ENCODE measurements around the gene NXPH4.

Gene NXPH4

GRCh38 chr12:57195611-57196371 is 20.8 kb upstream of the NXPH4 start:
- Histone ChIP-seq H3K14ac (ENCODE audit: low read length) (no peak overlapping the region), H3K27me3 (ENCODE audit: insufficient read depth, low read length) (no peaks in the 10 kb centered on the region), H3K23ac (ENCODE audit: low read length) (no peak overlapping the region), H4K91ac (ENCODE audit: low read depth, low read length) (no peak overlapping the region), H3K27ac (ENCODE audit: low read depth, low read length) (no peak overlapping the region), H3K4ac (ENCODE audit: low read depth, low read length) (no peak overlapping the region), H2AFZ (ENCODE audit: insufficient read depth, low read length, poor library complexity) (no peak overlapping the region), H2BK5ac (ENCODE audit: low read depth, low read length, poor library complexity) (no peak overlapping the region), H3K4me3 (ENCODE audit: low read depth, low read length) (no peak overlapping the region), H4K8ac (ENCODE audit: low read depth, low read length) (no peak overlapping the region), H2AK5ac (ENCODE audit: low read length) (no peak overlapping the region), H2BK12ac (ENCODE audit: low read length) (no peak overlapping the region), H3K79me1 (ENCODE audit: low read length) (no peaks in the 10 kb centered on the region), H3K9ac (ENCODE audit: low read length) (no peak overlapping the region), H3K18ac (ENCODE audit: low read length) (no peak overlapping the region), H3K9me3 (ENCODE audit: insufficient read depth, low read depth, low read length) (peaks cover 12% of the 10 kb centered on the region), H3K4me1 (ENCODE audit: control insufficient read depth in 1 of 2, insufficient read depth in 2 of 2, low read length in 2 of 2) (no peaks in the 10 kb centered on the region), H4K12ac (ENCODE audit: low read depth, low read length) (no peak overlapping the region), H2BK120ac (ENCODE audit: insufficient read depth, low read length, poor library complexity) (no peak overlapping the region), H3K79me2 (ENCODE audit: control insufficient read depth, insufficient read depth, low read length, poor library complexity) (no peaks in the 10 kb centered on the region), H3K36me3 (ENCODE audit: control insufficient read depth in 1 of 2, insufficient read depth in 2 of 2, low read length in 2 of 2) (peaks cover 99% of the 10 kb centered on the region in 2 experiments), H3K4me2 (ENCODE audit: low read length) (no peak overlapping the region)
- WGBS (ENCODE audit: extremely low coverage, insufficient coverage, insufficient read length), result no CpG with 5 or more reads among the region's 34 CpGs
- DNase-seq, result no peak

GRCh38 chr12:57196439-57196838 is 20.2 kb upstream of the NXPH4 start:
- Histone ChIP-seq H3K4me1 (ENCODE audit: control insufficient read depth in 1 of 2, insufficient read depth in 2 of 2, low read length in 2 of 2) (no peaks in the 10 kb centered on the region), H3K79me1 (ENCODE audit: low read length) (no peaks in the 10 kb centered on the region), H3K4me2 (ENCODE audit: low read length) (no peak overlapping the region), H2BK120ac (ENCODE audit: insufficient read depth, low read length, poor library complexity) (no peak overlapping the region), H3K4ac (ENCODE audit: low read depth, low read length) (no peak overlapping the region), H2AFZ (ENCODE audit: insufficient read depth, low read length, poor library complexity) (no peak overlapping the region), H4K8ac (ENCODE audit: low read depth, low read length) (no peak overlapping the region), H2BK5ac (ENCODE audit: low read depth, low read length, poor library complexity) (no peak overlapping the region), H4K12ac (ENCODE audit: low read depth, low read length) (no peak overlapping the region), H2AK5ac (ENCODE audit: low read length) (no peak overlapping the region), H3K36me3 (ENCODE audit: control insufficient read depth in 1 of 2, insufficient read depth in 2 of 2, low read length in 2 of 2) (peaks cover 98 to 99% of the 10 kb centered on the region in 2 experiments), H3K79me2 (ENCODE audit: control insufficient read depth, insufficient read depth, low read length, poor library complexity) (no peaks in the 10 kb centered on the region), H2BK12ac (ENCODE audit: low read length) (no peak overlapping the region), H4K91ac (ENCODE audit: low read depth, low read length) (no peak overlapping the region), H3K27me3 (ENCODE audit: insufficient read depth, low read length) (no peaks in the 10 kb centered on the region), H3K14ac (ENCODE audit: low read length) (no peak overlapping the region), H3K4me3 (ENCODE audit: low read depth, low read length) (no peak overlapping the region), H3K27ac (ENCODE audit: low read depth, low read length) (no peak overlapping the region), H3K18ac (ENCODE audit: low read length) (no peak overlapping the region), H3K9ac (ENCODE audit: low read length) (no peak overlapping the region), H3K9me3 (ENCODE audit: insufficient read depth, low read depth, low read length) (peaks cover 8% of the 10 kb centered on the region), H3K23ac (ENCODE audit: low read length) (no peak overlapping the region)
- no CpG with 5 or more reads among the region's 4 CpGs for WGBS (ENCODE audit: extremely low coverage, insufficient coverage, insufficient read length)
- no peak for DNase-seq

GRCh38 chr12:57196956-57197355 is 19.6 kb upstream of the NXPH4 start:
- H2AK5ac ChIP-seq (ENCODE audit: low read length), result no peak overlapping the region
- no peak overlapping the region for H4K91ac ChIP-seq (ENCODE audit: low read depth, low read length)
- H3K18ac ChIP-seq (ENCODE audit: low read length), result no peak overlapping the region
- H3K79me1 ChIP-seq (ENCODE audit: low read length), result no peaks in the 10 kb centered on the region
- H2BK120ac ChIP-seq (ENCODE audit: insufficient read depth, low read length, poor library complexity), result no peak overlapping the region
- no peak overlapping the region for H3K9ac ChIP-seq (ENCODE audit: low read length)
- no peak overlapping the region for H3K4me3 ChIP-seq (ENCODE audit: low read depth, low read length)
- no peak overlapping the region for H4K8ac ChIP-seq (ENCODE audit: low read depth, low read length)
- no peak overlapping the region for H2BK12ac ChIP-seq (ENCODE audit: low read length)
- H3K36me3 ChIP-seq (ENCODE audit: control insufficient read depth in 1 of 2, insufficient read depth in 2 of 2, low read length in 2 of 2), result peaks cover 98 to 99% of the 10 kb centered on the region in 2 experiments
- H3K4me1 ChIP-seq (ENCODE audit: control insufficient read depth in 1 of 2, insufficient read depth in 2 of 2, low read length in 2 of 2), result no peaks in the 10 kb centered on the region
- no peaks in the 10 kb centered on the region for H3K79me2 ChIP-seq (ENCODE audit: control insufficient read depth, insufficient read depth, low read length, poor library complexity)
- H2BK5ac ChIP-seq (ENCODE audit: low read depth, low read length, poor library complexity), result no peak overlapping the region
- H3K27me3 ChIP-seq (ENCODE audit: insufficient read depth, low read length), result no peaks in the 10 kb centered on the region
- H3K23ac ChIP-seq (ENCODE audit: low read length), result no peak overlapping the region
- peaks cover 4% of the 10 kb centered on the region for H3K9me3 ChIP-seq (ENCODE audit: insufficient read depth, low read depth, low read length)
- no CpG with 5 or more reads among the region's 22 CpGs for WGBS (ENCODE audit: extremely low coverage, insufficient coverage, insufficient read length)
- no peak overlapping the region for H3K27ac ChIP-seq (ENCODE audit: low read depth, low read length)
- no peak overlapping the region for H3K4ac ChIP-seq (ENCODE audit: low read depth, low read length)
- H3K4me2 ChIP-seq (ENCODE audit: low read length), result no peak overlapping the region
- H2AFZ ChIP-seq (ENCODE audit: insufficient read depth, low read length, poor library complexity), result no peak overlapping the region
- no peak for DNase-seq
- no peak overlapping the region for H4K12ac ChIP-seq (ENCODE audit: low read depth, low read length)
- H3K14ac ChIP-seq (ENCODE audit: low read length), result no peak overlapping the region

GRCh38 chr12:57198329-57198728 is 18.3 kb upstream of the NXPH4 start:
- Histone ChIP-seq H2AFZ (ENCODE audit: insufficient read depth, low read length, poor library complexity) (no peak overlapping the region), H3K4me3 (ENCODE audit: low read depth, low read length) (no peak overlapping the region), H3K4ac (ENCODE audit: low read depth, low read length) (no peak overlapping the region), H2BK120ac (ENCODE audit: insufficient read depth, low read length, poor library complexity) (no peak overlapping the region), H3K36me3 (ENCODE audit: control insufficient read depth in 1 of 2, insufficient read depth in 2 of 2, low read length in 2 of 2) (peaks cover 98 to 99% of the 10 kb centered on the region in 2 experiments), H4K91ac (ENCODE audit: low read depth, low read length) (no peak overlapping the region), H3K27ac (ENCODE audit: low read depth, low read length) (no peak overlapping the region), H3K79me1 (ENCODE audit: low read length) (no peaks in the 10 kb centered on the region), H4K8ac (ENCODE audit: low read depth, low read length) (no peak overlapping the region), H3K27me3 (ENCODE audit: insufficient read depth, low read length) (no peaks in the 10 kb centered on the region), H3K9ac (ENCODE audit: low read length) (no peak overlapping the region), H3K23ac (ENCODE audit: low read length) (no peak overlapping the region), H3K18ac (ENCODE audit: low read length) (no peak overlapping the region), H2BK5ac (ENCODE audit: low read depth, low read length, poor library complexity) (no peak overlapping the region), H3K9me3 (ENCODE audit: insufficient read depth, low read depth, low read length) (peaks cover 5% of the 10 kb centered on the region), H3K4me1 (ENCODE audit: control insufficient read depth in 1 of 2, insufficient read depth in 2 of 2, low read length in 2 of 2) (no peaks in the 10 kb centered on the region), H3K14ac (ENCODE audit: low read length) (no peak overlapping the region), H3K4me2 (ENCODE audit: low read length) (no peak overlapping the region), H2BK12ac (ENCODE audit: low read length) (no peak overlapping the region), H2AK5ac (ENCODE audit: low read length) (no peak overlapping the region), H4K12ac (ENCODE audit: low read depth, low read length) (no peak overlapping the region), H3K79me2 (ENCODE audit: control insufficient read depth, insufficient read depth, low read length, poor library complexity) (no peaks in the 10 kb centered on the region)
- DNase-seq, result no peak
- WGBS (ENCODE audit: extremely low coverage, insufficient coverage, insufficient read length), result no CpG with 5 or more reads among the region's 17 CpGs
